ENCODE data around the gene MKKS.
"Not testable (repeated sequence)": the region's sequence is repeated elsewhere in the genome, so short reads cannot be mapped to it uniquely, and the experiment has no call there.

The MKKS gene

GRCh38 chr20:10402938-10403608 lies 30.9 kb downstream of the MKKS start:
- no peak for DNase-seq (ENCODE audit: low read depth)
- no peak overlapping the region for H3K4me3 ChIP-seq (ENCODE audit: low read length)
- no peak for TF ChIP-seq CTCF (conservative IDR thresholded peaks at IDR 0.05; ENCODE audit: low read depth, low read length)

DNA sequence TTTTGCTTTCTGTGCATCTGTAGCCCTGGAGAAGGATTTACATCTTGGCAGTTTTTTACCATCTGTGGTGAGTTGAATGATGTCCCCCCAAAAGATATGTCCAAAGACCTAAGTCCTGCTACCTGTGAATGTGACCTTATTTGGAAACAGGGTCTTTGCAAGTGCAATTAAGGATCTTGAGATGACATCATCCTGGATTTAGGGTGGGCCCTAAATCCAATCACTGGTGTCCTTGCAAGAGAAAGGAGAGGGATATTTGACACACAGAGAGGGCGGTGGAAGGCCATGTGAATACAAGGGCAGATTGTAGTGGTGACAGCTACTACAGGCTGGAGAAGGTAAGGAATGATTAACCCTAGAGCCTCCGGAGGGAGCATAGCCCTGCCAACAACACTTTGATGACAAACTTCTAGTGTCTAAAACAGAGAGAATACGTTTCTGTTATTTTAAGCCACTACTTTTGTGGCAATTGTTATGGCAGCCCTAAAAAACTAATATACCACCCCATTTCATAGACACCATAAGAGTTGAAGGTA lies 35.1 kb downstream of the MKKS start:
- no peak for DNase-seq (ENCODE audit: low read depth)
- H3K4me3 ChIP-seq (ENCODE audit: low read length), result no peak overlapping the region
- no peak for TF ChIP-seq CTCF (conservative IDR thresholded peaks at IDR 0.05; ENCODE audit: low read depth, low read length)

GRCh38 chr20:10394752-10395151 lies 39.3 kb downstream of the MKKS start:
- H3K4me3 ChIP-seq (ENCODE audit: low read length); DNase-seq (ENCODE audit: low read depth): not testable (repeated sequence)

GRCh38 chr20:10390709-10391108 lies 43.3 kb downstream of the MKKS start:
- DNase-seq (ENCODE audit: low read depth), result no peak
- TF ChIP-seq CTCF (conservative IDR thresholded peaks at IDR 0.05; ENCODE audit: low read depth, low read length), result no peak
- no peak overlapping the region for H3K4me3 ChIP-seq (ENCODE audit: low read length)

DNA sequence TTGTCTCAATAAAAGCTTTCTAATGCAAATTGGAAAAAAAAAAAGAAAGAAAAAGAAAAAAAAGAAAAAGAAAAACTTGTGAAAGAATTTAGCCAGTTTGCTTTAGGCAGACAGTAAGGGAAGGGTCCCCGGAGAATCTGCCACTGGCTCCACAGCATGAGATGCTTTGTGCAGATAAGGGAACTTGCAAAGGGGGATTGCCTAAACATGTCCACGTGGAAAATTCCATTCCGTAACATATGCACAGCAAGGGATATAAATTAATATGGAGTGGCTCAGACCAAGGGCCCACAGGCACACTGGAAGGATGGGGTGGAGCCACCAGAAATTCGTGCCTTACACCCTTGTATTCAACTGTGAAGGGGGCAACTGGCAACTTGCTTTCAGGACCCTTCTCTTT lies 45.4 kb downstream of the MKKS start:
- no peak for DNase-seq (ENCODE audit: low read depth)
- no peak for TF ChIP-seq CTCF (conservative IDR thresholded peaks at IDR 0.05; ENCODE audit: low read depth, low read length)
- H3K4me3 ChIP-seq (ENCODE audit: low read length), result no peak overlapping the region

GRCh38 chr20:10387686-10388085 lies 46.3 kb downstream of the MKKS start:
- H3K4me3 ChIP-seq (ENCODE audit: low read length), result no peak overlapping the region
- TF ChIP-seq CTCF (conservative IDR thresholded peaks at IDR 0.05; ENCODE audit: low read depth, low read length), result no peak
- DNase-seq (ENCODE audit: low read depth), result no peak

DNA sequence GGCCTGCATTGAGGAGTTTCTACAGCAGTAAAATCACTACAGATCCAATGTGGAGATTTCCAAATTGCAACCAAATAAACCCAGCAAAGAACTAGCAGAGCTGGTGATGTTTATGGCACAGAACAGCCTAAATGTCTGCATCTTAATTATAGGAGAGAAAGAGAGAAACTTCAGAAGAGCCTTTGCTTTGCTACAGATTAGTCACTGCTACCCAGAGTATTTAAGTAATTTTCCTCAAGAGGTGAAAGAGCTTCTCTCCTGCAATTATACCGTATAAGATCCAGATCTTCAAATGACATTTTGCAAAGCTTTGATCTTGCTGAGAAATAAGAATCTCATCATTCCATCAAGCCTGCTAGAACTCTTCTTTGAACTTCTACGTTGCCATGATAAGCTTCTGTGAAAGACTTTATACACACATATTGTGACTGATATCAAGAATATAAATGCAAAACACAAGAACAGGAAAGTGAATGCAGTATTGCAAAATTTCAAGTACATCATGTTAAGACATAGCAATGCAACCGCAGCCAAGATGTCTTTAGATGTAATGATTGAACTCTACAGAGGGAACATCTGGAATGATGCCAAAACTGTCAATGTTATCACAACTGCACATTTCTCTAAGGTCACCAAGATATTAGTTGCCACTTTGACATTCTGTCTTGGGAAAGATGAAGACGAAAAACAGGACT lies 48.0 kb downstream of the MKKS start:
- no peak overlapping the region for H3K4me3 ChIP-seq (ENCODE audit: low read length)
- DNase-seq (ENCODE audit: low read depth), result no peak
- TF ChIP-seq CTCF (conservative IDR thresholded peaks at IDR 0.05; ENCODE audit: low read depth, low read length), result no peak

All from retinal pigment epithelial cell (primary cell).